ENCODE results near the gene RBCK1. TPM values are rescaled to one million over a fixed set of nuclear protein-coding genes. Genes with fewer than 3 reads are reported as not detected.
"Not testable (repeated sequence)": the region's sequence is repeated elsewhere in the genome, so short reads cannot be mapped to it uniquely, and the experiment has no call there.

RBCK1 gene
- total RNA-seq, 1 donor from 2014 or later: 94.3 TPM

DNA sequence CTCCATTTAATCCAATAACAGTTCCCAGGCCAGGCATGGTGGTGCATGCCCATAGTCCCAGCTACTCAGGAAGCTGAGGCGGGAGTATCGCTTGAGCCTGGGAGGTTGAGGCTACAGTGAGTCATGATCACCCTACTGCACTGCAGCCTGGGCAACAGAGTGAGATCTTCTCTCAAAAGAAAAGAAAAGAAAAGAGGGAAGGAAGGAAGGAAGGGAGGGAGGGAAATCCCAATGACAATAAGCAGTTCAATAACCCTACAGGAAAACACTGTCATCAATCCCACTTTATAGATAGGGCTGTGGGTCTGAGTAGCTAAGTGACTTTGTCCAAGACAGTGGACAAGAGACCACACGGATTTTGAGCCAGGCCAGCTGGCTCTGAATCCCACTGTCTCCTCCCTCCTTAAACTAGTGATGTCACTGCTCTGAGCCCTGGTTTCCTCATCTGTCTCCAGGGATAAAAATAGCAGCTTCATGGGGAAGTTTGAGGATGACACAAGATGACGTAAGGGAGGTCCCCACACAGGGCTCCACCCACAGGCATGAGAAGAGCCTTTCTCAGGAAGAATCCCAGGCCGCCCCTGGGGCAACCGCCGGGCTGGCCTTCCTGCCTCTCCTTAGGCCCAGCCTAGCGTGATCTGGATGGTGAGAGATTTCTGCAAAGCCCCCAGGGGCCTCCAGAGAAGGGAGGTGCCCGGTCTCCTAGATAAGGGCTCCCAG lies 34.8 kb upstream of the RBCK1 start:
- no peaks in the 10 kb centered on the region for H3K9me3 Mint-ChIP-seq (ENCODE audit: low read depth)
- DNase-seq (ENCODE audit: low spot score): no peak
- no peak overlapping the region for H3K4me3 Mint-ChIP-seq (ENCODE audit: unreplicated experiment)
- TF ChIP-seq, protein P1, sequence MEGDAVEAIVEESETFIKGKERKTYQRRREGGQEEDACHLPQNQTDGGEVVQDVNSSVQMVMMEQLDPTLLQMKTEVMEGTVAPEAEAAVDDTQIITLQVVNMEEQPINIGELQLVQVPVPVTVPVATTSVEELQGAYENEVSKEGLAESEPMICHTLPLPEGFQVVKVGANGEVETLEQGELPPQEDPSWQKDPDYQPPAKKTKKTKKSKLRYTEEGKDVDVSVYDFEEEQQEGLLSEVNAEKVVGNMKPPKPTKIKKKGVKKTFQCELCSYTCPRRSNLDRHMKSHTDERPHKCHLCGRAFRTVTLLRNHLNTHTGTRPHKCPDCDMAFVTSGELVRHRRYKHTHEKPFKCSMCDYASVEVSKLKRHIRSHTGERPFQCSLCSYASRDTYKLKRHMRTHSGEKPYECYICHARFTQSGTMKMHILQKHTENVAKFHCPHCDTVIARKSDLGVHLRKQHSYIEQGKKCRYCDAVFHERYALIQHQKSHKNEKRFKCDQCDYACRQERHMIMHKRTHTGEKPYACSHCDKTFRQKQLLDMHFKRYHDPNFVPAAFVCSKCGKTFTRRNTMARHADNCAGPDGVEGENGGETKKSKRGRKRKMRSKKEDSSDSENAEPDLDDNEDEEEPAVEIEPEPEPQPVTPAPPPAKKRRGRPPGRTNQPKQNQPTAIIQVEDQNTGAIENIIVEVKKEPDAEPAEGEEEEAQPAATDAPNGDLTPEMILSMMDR (IDR thresholded peaks at IDR 0.05): no peak
- H3K27me3 Mint-ChIP-seq (ENCODE audit: low read depth): no peaks in the 10 kb centered on the region
- peak overlapping the region; percentile 96 for H3K27ac Mint-ChIP-seq (ENCODE audit: unreplicated experiment)
- peaks cover 41% of the 10 kb centered on the region for H3K4me1 Mint-ChIP-seq (ENCODE audit: low read depth)
- H3K36me3 Mint-ChIP-seq (ENCODE audit: low read depth): no peaks in the 10 kb centered on the region

DNA sequence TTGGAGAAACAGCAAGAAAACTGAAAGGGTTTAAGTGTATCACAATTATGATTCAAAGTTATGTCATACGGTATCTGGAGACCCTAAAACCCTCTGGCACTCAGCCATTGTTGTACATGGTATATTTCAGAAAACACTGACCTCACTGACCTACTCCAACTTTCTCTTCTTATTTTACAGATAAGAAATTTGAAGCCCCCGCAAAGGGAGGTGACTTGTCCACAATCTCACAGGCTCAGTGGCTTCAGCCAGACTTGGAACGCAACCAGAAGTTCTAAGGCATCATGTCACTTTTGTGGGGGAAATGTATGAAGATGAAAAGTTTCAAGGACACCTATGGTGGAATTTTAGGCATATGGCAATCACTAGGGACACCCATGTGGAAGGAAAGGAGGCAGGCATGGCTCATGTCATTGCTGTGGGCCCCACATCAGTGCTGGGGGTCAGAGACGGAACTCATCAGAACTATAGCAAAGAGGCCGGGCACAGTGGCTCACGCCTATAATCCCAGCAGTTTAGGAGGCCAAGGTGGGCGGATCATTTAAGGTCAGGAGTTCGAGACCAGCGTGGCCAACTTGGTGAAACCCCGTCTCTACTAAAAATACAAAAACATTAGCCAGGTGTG lies 32.7 kb upstream of the RBCK1 start:
- Mint-ChIP-seq H3K36me3 (ENCODE audit: low read depth) (no peaks in the 10 kb centered on the region), H3K4me3 (ENCODE audit: unreplicated experiment) (no peak overlapping the region), H3K4me1 (ENCODE audit: low read depth) (peaks cover 32% of the 10 kb centered on the region), H3K9me3 (ENCODE audit: low read depth) (no peaks in the 10 kb centered on the region), H3K27me3 (ENCODE audit: low read depth) (no peaks in the 10 kb centered on the region), H3K27ac (ENCODE audit: unreplicated experiment) (peak overlapping the region; percentile 20)
- DNase-seq (ENCODE audit: low spot score): no peak
- TF ChIP-seq, protein P1 (IDR thresholded peaks at IDR 0.05): no peak

DNA sequence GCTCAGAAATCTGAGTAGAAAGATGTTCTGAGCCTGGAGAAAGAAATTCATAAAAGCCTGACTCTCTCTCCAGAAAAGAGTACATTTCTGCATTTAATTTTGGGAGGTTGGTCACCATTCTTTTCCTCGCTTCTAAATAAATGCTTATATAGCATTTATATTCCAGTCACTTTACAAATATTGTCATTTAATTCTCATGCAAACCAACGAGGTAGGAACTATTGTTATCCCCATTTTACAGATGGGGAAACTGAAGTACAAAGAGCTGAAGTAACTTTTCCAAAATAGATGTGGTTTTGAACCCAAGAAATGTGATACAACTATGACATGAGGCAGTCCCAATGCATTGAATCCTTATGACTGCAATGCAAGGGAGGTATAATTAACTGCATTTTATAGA lies 32.0 kb upstream of the RBCK1 start:
- DNase-seq (ENCODE audit: low spot score): no peak
- Mint-ChIP-seq H3K4me3 (ENCODE audit: unreplicated experiment) (no peak overlapping the region), H3K27me3 (ENCODE audit: low read depth) (no peaks in the 10 kb centered on the region), H3K36me3 (ENCODE audit: low read depth) (no peaks in the 10 kb centered on the region), H3K9me3 (ENCODE audit: low read depth) (no peaks in the 10 kb centered on the region), H3K27ac (ENCODE audit: unreplicated experiment) (no peak overlapping the region), H3K4me1 (ENCODE audit: low read depth) (peaks cover 27% of the 10 kb centered on the region)
- TF ChIP-seq, protein P1 (IDR thresholded peaks at IDR 0.05): no peak

DNA sequence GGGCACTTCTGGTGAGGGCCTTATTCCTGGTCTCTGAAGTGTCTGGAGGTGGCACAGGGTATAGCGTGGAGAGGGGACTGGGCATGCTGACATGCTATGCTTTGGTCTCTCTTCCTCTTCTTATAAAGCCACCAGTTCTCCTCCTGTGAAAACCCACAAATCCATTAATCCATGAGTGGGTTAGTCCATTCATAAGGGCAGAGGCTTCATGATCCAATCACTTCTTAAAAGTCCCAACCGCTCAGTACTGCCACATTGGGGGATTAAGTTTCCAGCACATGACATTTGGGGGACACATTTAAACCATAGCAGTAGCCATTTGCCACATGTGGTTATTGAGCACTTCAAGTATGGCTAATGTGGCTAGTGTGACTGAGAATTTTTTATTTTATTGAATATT lies 31.3 kb upstream of the RBCK1 start:
- Mint-ChIP-seq H3K36me3 (ENCODE audit: low read depth) (no peaks in the 10 kb centered on the region), H3K27ac (ENCODE audit: unreplicated experiment) (peak overlapping the region; percentile 38), H3K4me1 (ENCODE audit: low read depth) (peaks cover 20% of the 10 kb centered on the region), H3K9me3 (ENCODE audit: low read depth) (no peaks in the 10 kb centered on the region), H3K27me3 (ENCODE audit: low read depth) (no peaks in the 10 kb centered on the region), H3K4me3 (ENCODE audit: unreplicated experiment) (no peak overlapping the region)
- DNase-seq (ENCODE audit: low spot score): no peak
- TF ChIP-seq, protein P1 (IDR thresholded peaks at IDR 0.05): no peak

DNA sequence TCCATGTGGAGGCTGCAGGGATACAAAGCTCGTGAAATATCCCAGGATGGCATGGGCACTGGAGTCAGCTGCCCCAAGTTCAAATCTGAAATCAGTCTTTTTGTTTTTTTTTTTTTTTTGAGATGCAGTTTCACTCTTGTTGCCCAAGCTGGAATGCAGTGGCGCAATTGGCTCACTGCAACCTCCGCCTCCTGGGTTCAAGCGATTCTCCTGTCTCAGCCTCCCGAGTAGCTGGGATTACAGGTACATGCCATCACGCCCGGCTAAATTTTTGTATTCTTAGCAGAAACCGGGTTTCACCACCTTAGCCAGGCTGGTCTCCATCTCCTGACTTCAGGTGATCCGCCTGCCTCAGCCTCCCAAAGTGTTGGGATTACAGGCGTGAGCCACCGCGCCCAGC lies 30.5 kb upstream of the RBCK1 start:
- not testable (repeated sequence) for H3K27me3 Mint-ChIP-seq (ENCODE audit: low read depth); H3K36me3 Mint-ChIP-seq (ENCODE audit: low read depth); DNase-seq (ENCODE audit: low spot score); H3K4me3 Mint-ChIP-seq (ENCODE audit: unreplicated experiment); H3K9me3 Mint-ChIP-seq (ENCODE audit: low read depth); H3K27ac Mint-ChIP-seq (ENCODE audit: unreplicated experiment)
- peaks cover 19% of the 10 kb centered on the region for H3K4me1 Mint-ChIP-seq (ENCODE audit: low read depth)

DNA sequence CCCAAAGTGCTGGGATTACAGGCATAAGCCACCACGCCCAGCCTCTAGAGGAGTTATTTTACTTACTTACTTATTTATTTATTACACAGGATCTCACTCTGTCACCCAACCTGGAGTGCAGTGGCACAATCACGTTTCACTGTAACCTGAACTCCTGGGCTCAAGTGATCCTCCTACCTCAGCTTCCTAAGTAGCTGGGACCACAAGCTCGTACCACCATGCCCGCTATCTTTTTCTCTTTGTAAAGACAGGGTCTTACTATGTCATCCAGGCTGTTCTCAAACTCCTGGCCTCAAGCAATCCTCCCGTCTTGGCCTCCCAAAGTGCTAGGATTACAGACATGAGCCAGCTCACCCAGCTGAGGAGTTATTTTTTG lies 29.1 kb upstream of the RBCK1 start:
- Mint-ChIP-seq H3K27me3 (ENCODE audit: low read depth) (no peaks in the 10 kb centered on the region), H3K4me3 (ENCODE audit: unreplicated experiment) (no peak overlapping the region), H3K9me3 (ENCODE audit: low read depth) (no peaks in the 10 kb centered on the region), H3K4me1 (ENCODE audit: low read depth) (peaks cover 20% of the 10 kb centered on the region), H3K36me3 (ENCODE audit: low read depth) (no peaks in the 10 kb centered on the region), H3K27ac (ENCODE audit: unreplicated experiment) (peak overlapping the region; percentile 99)
- TF ChIP-seq, protein P1 (IDR thresholded peaks at IDR 0.05): no peak
- DNase-seq (ENCODE audit: low spot score): no peak
